GM12801 (cell line): ENCODE measurements around the gene FGR.

Experiments used
- CTCF ChIP-seq: IDR thresholded peaks from one replicate; pipeline ENCODE4 v1.5.1; 2011; ENCODE audit warnings: control low read depth; ENCODE audit not compliant: insufficient read length; ENCODE audit errors: extremely low read depth

The FGR gene

GRCh38 chr1:27634177-27634984 lies 604 bp downstream of the FGR start:
- TF ChIP-seq CTCF = no peak

- no peak for TF ChIP-seq CTCF
Observed at GRCh38 chr1:27633640-27634176, 1.3 kb downstream of the FGR start.

- TF ChIP-seq CTCF = no peak
Observed at GRCh38 chr1:27633298-27633610, 1.7 kb downstream of the FGR start.

- TF ChIP-seq CTCF = no peak
Observed at GRCh38 chr1:27632387-27633297, 2.3 kb downstream of the FGR start.

- no peak for TF ChIP-seq CTCF
Observed at GRCh38 chr1:27630859-27631491, 4.0 kb downstream of the FGR start.

GRCh38 chr1:27628712-27629111 lies 6.3 kb downstream of the FGR start:
- no peak for TF ChIP-seq CTCF

- no peak for TF ChIP-seq CTCF
Observed at GRCh38 chr1:27627061-27627460, 7.9 kb downstream of the FGR start.
